Type B pancreatic cell (in vitro differentiated cells): ENCODE data around the gene ENOX1. TPM values are rescaled to one million over a fixed set of nuclear protein-coding genes. Genes with fewer than 3 reads are reported as not detected.

ENCODE experiments used
- DNase-seq: peaks from one replicate; pipeline ENCODE4 v3.0.0; 2021; ENCODE audit warnings: mixed read lengths; ENCODE audit not compliant: unreplicated experiment; ENCODE audit errors: extremely low spot score
- H3K27ac Mint-ChIP-seq: 2 replicates; pipeline ENCODE4 v1.8.0; 2021; ENCODE audit warnings: mild to moderate bottlenecking, mixed read lengths
- H3K27me3 Mint-ChIP-seq: 2 replicates; pipeline ENCODE4 v1.8.0; 2021; ENCODE audit warnings: mixed read lengths
- H3K36me3 Mint-ChIP-seq: 2 replicates; pipeline ENCODE4 v1.8.0; 2021; ENCODE audit warnings: mixed read lengths
- H3K4me1 Mint-ChIP-seq: one replicate; pipeline ENCODE4 v1.8.0; 2021; ENCODE audit warnings: mixed read lengths; ENCODE audit not compliant: unreplicated experiment
- H3K4me3 Mint-ChIP-seq: 2 replicates; pipeline ENCODE4 v1.8.0; 2021; ENCODE audit warnings: mild to moderate bottlenecking, mixed read lengths
- H3K9me3 Mint-ChIP-seq: 2 replicates; pipeline ENCODE4 v1.8.0; 2021; ENCODE audit warnings: mixed read lengths
- total RNA-seq: library from RNA; stranded (reverse); gene quantifications from 2 replicates; pipeline ENCODE4 v1.2.1, GENCODE V29; 2021; ENCODE audit warnings: low replicate concordance
- TF ChIP-seq, protein P1 (sequence below): fragments of 200-600 bp; sonication (generic); conservative IDR thresholded peaks from 2 replicates; pipeline ENCODE4 v1.5.0; 2021; ENCODE audit warnings: antibody characterized with exemption, mild to moderate bottlenecking

ENOX1 gene
- total RNA-seq, 1 donor from 2014 or later = 7.5 TPM

DNA sequence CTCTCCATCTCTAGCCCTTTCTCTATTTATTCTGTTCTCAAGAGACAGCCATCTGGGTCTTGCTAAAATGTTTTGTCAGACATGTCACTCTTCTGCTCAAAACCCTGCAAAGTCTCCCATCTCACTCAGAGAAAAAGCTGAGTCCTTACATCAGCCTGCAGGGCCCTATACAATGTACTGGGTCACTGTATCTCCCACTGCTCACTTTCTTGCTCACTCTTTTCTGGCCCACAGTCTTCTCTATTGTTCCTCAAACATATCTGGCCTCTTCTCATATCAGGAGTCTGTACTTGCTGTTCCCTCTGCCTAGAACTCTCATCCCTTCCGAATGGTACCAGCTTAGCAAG, 189.2 kb downstream of the ENOX1 start:
- Mint-ChIP-seq H3K4me3 (no peak overlapping the region), H3K36me3 (no peaks in the 10 kb centered on the region), H3K27ac (no peak overlapping the region), H3K9me3 (peaks cover 5% of the 10 kb centered on the region), H3K4me1 (peaks cover 9% of the 10 kb centered on the region), H3K27me3 (no peaks in the 10 kb centered on the region)
- TF ChIP-seq, protein P1, sequence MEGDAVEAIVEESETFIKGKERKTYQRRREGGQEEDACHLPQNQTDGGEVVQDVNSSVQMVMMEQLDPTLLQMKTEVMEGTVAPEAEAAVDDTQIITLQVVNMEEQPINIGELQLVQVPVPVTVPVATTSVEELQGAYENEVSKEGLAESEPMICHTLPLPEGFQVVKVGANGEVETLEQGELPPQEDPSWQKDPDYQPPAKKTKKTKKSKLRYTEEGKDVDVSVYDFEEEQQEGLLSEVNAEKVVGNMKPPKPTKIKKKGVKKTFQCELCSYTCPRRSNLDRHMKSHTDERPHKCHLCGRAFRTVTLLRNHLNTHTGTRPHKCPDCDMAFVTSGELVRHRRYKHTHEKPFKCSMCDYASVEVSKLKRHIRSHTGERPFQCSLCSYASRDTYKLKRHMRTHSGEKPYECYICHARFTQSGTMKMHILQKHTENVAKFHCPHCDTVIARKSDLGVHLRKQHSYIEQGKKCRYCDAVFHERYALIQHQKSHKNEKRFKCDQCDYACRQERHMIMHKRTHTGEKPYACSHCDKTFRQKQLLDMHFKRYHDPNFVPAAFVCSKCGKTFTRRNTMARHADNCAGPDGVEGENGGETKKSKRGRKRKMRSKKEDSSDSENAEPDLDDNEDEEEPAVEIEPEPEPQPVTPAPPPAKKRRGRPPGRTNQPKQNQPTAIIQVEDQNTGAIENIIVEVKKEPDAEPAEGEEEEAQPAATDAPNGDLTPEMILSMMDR = no peak
- no peak for DNase-seq

DNA sequence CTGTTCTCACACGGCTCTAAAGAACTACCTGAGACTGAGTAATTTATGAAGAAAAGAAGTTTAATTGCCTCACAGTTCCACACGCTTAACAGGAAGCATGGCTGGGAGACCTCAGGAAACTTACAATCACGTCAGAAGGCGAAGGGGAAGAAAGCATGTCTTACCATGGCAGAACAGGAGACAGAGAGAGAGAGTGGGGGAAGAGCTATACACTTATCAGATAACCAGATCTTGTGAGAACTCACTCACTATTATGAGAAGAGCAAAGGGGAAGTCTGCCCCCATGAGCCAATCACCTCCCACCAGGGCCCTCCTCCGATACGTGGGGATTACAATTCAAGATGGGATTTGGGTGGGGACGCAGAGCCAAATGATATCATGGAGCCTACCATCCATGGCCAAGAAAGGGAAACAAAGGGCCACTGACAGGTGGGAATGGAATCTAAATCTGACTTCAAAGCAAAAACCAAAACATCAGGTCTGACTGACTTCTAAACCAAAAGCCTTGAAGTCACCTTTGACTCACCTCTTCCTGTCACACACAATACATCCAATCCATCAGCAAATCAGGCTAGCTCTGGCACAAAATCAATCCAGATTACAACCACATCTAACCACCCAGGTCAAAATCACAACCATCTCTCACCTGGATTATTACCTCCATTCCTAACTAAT, 189.7 kb downstream of the ENOX1 start:
- TF ChIP-seq, protein P1 = no peak
- H3K27me3 Mint-ChIP-seq = no peaks in the 10 kb centered on the region

DNA sequence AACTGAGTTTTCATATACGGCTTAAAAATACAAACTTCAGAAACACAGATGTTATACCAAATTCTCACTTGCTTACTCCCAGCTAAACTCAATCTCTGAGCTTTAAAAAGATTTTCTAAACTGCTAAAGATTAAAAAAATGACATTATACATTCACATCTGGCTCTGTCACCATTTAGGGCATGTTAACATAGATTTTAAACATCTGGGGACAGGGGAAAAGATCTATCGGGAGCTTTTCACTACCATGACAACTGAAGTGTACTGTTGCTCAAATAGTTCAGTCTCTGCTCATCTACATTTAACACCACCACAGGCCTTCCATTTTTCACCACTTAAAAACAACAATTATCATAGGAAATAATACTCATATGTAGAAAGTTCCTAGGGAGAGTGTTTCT, 190.8 kb downstream of the ENOX1 start:
- Mint-ChIP-seq H3K27me3 (no peaks in the 10 kb centered on the region), H3K4me3 (no peak overlapping the region), H3K9me3 (peaks cover 5% of the 10 kb centered on the region), H3K4me1 (peaks cover 9% of the 10 kb centered on the region), H3K36me3 (no peaks in the 10 kb centered on the region), H3K27ac (no peak overlapping the region)
- TF ChIP-seq, protein P1 = no peak
- DNase-seq = no peak

More for the DNA sequence above, 189.7 kb downstream of the ENOX1 start:
- Mint-ChIP-seq H3K27ac (no peak overlapping the region), H3K36me3 (no peaks in the 10 kb centered on the region), H3K9me3 (peaks cover 5% of the 10 kb centered on the region), H3K4me1 (peaks cover 9% of the 10 kb centered on the region), H3K4me3 (no peak overlapping the region)
- DNase-seq = no peak

DNA sequence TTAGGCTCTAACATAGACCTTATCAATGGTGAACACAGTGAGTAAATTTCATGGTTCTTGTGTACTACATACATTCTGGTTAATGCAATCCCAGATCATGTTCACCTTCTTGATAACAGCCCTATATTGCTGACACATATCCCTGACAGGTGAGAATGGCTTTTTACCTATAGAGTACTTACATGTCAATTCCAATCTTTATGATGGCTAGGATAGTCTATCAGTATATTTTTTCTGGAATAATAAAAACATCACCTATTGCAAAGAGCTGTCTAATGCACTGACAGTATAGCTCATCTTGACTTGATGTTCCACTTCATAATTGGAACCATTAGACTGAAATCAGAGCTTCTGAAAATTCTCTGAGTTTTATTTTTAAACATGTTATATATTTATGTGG, 199.4 kb downstream of the ENOX1 start:
- Mint-ChIP-seq H3K9me3 (no peaks in the 10 kb centered on the region), H3K4me1 (no peaks in the 10 kb centered on the region), H3K36me3 (no peaks in the 10 kb centered on the region), H3K27me3 (peaks cover 4% of the 10 kb centered on the region), H3K27ac (no peak overlapping the region), H3K4me3 (no peak overlapping the region)
- DNase-seq = no peak
- TF ChIP-seq, protein P1 = no peak

DNA sequence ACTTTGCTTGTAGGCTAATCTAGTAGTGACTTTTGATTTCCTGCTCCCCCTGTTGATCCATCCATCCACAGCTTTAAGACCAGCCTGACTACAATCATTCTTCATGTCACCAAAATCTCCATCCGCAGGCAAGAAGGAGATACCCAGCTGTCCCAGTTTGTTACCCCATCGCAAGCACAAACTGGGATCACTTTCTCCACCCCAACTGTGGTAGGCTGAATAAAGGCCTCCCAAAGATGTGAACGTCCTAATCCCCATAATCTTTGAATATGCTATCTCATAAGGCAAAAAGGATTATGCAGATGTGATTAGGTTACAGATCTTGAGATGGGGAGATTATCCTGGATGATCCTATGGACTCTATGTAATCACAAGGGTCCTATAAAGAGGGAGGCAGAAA, 202.0 kb downstream of the ENOX1 start:
- no peak for DNase-seq
- H3K4me3 Mint-ChIP-seq = no peak overlapping the region
- H3K27me3 Mint-ChIP-seq = peaks cover 4% of the 10 kb centered on the region
- H3K36me3 Mint-ChIP-seq = no peaks in the 10 kb centered on the region
- H3K27ac Mint-ChIP-seq = no peak overlapping the region
- H3K9me3 Mint-ChIP-seq = no peaks in the 10 kb centered on the region
- no peaks in the 10 kb centered on the region for H3K4me1 Mint-ChIP-seq
- TF ChIP-seq, protein P1 = no peak
